Cardiac fibroblast (primary cell): ENCODE data around the gene MZT2B.
A peak's percentile ranks its signal among the peaks of the same experiment; 100 is the strongest.
"Not testable (repeated sequence)": the region's sequence is repeated elsewhere in the genome, so short reads cannot be mapped to it uniquely, and the experiment has no call there.

Experiments used
- DNase-seq, 2 donors: peaks; one replicate each; pipeline versions ENCODE4 v3.0.0 to v3.0.0-alpha.2; 2010; ENCODE audit warnings: low read depth in 2 of 2
- H3K4me3 ChIP-seq, 2 donors: replicated peaks in 1 of 2; 1 replicate in 1 of 2; 2 replicates in 1 of 2; pipeline ENCODE4 v1.5.1; 2011; ENCODE audit warnings: low read depth in 2 of 2, low read length in 2 of 2, mild to moderate bottlenecking in 2 of 2, moderate library complexity in 1 of 2
- CTCF ChIP-seq: IDR thresholded peaks from one replicate; pipeline ENCODE4 v1.5.1; 2011; ENCODE audit warnings: low read depth, mild to moderate bottlenecking, low read length, inconsistent platforms

MZT2B gene

GRCh38 chr2:130162968-130163367, 19.1 kb upstream of the MZT2B start:
- no peak overlapping the region for H3K4me3 ChIP-seq
- TF ChIP-seq CTCF: no peak
- DNase-seq: no peak

- H3K4me3 ChIP-seq: no peak overlapping the region
- TF ChIP-seq CTCF: no peak
- DNase-seq: no peak
Observed at GRCh38 chr2:130165293-130166016, 16.6 kb upstream of the MZT2B start.

- not testable (repeated sequence) for DNase-seq, H3K4me3 ChIP-seq
Observed at GRCh38 chr2:130166611-130167010, 15.5 kb upstream of the MZT2B start.

GRCh38 chr2:130169163-130169562, 12.9 kb upstream of the MZT2B start:
- DNase-seq, H3K4me3 ChIP-seq: not testable (repeated sequence)

GRCh38 chr2:130169896-130170295, 12.2 kb upstream of the MZT2B start:
- DNase-seq: no peak
- TF ChIP-seq CTCF: no peak
- H3K4me3 ChIP-seq: no peak overlapping the region

GRCh38 chr2:130174866-130175265, 7.2 kb upstream of the MZT2B start:
- not testable (repeated sequence) for DNase-seq, H3K4me3 ChIP-seq

GRCh38 chr2:130180404-130181324, 1.4 kb upstream of the MZT2B start:
- DNase-seq: peak in 1 of 2 donors; percentile 28

GRCh38 chr2:130181325-130181879, 660 bp upstream of the MZT2B start, which contains the start of gene SMPD4:
Gene SMPD4 (minus strand): TSS chr2:130181602. CDS start chr2:130176592, 5,010 bp downstream.
- no peak for TF ChIP-seq CTCF
- H3K4me3 ChIP-seq: peak within 1 kb of the TSS; percentile 88 to 90
- peak; percentile 96 to 97 for DNase-seq

More at GRCh38 chr2:130180404-130181324, 1.4 kb upstream of the MZT2B start:
- peak overlapping the region; percentile 88 to 90 for H3K4me3 ChIP-seq

- DNase-seq: peak in 1 of 2 donors; percentile 41
- H3K4me3 ChIP-seq: peak overlapping the region; percentile 51 to 59
Observed at GRCh38 chr2:130182826-130183511, 907 bp downstream of the MZT2B start.
